HepG2 (cell line): ENCODE data around the gene PRRT1. TPM values are rescaled to one million over a fixed set of nuclear protein-coding genes. Genes with fewer than 3 reads are reported as not detected.
A peak's percentile ranks its signal among the peaks of the same experiment; 100 is the strongest.

ENCODE experiments used
- ATAC-seq: fragments of 200-7000 bp; cut with Tn5 transposase; 3 replicates; pipeline ENCODE4 v1.9.1; 2020; ENCODE audit warnings: mild to moderate bottlenecking, moderate library complexity
- BruUV-seq: library from RNA; stranded (reverse); fragments of 400-500 nt; replicated peaks from 2 replicates; lab custom pipeline; 2021; lab: Mats Ljungman, UMichigan
- CTCF ChIA-PET: fragments of 300-600 bp; formaldehyde crosslinking; extraction: SDS; loops from one replicate; lab custom pipeline; 2021; ENCODE audit warnings: low total read pairs, inconsistent platforms, low intra/inter-chr PET ratio; lab: Yijun Ruan, JAX
- POLR2A ChIA-PET: fragments of 350-600 bp; sonication (Branson Sonifier 250); formaldehyde crosslinking; loops from one replicate; lab custom pipeline; 2020; ENCODE audit warnings: antibody characterized with exemption, inconsistent platforms; lab: Yijun Ruan, JAX
- DNase-seq: peaks from one replicate; pipeline ENCODE4 v3.0.0-alpha.2; 2015; ENCODE audit warnings: low spot score
- FAIRE-seq: peaks from 3 replicates; lab custom pipeline; 2011; peaks lifted over from hg19 to GRCh38; lab: Jason Lieb, UNC
- H2AFZ ChIP-seq: one replicate; pipeline ENCODE4 v1.6.1; 2011; ENCODE audit warnings: low read length, inconsistent platforms
- H3K27ac ChIP-seq: fragments of 300-600 bp; 3 replicates; pipeline ENCODE4 v1.8.0; 2011; ENCODE audit warnings: mixed run types, mild to moderate bottlenecking, mixed read lengths, low read length, inconsistent platforms; ENCODE audit not compliant: insufficient read depth; ENCODE audit errors: extremely low read length
- H3K27me3 ChIP-seq, 2 experiments: fragments of 200-600 bp in 1 of 2; 2 replicates in 1 of 2; 3 replicates in 1 of 2; pipeline versions ENCODE4 v1.6.0 to v1.8.0; 2011; ENCODE audit warnings: low read length in 2 of 2, mild to moderate bottlenecking in 2 of 2, moderate library complexity in 2 of 2, inconsistent platforms in 1 of 2; ENCODE audit not compliant: insufficient read depth in 2 of 2, control insufficient read depth in 1 of 2
- H3K36me3 ChIP-seq, 2 experiments: fragments of 200-600 bp in 1 of 2; replicated peaks in 1 of 2; 2 replicates in 1 of 2; 3 replicates in 1 of 2; pipeline versions ENCODE4 v1.5.1 to v1.8.0; 2011; ENCODE audit warnings: low read length in 2 of 2, inconsistent platforms in 1 of 2; ENCODE audit not compliant: insufficient read depth in 2 of 2, control insufficient read depth in 1 of 2
- H3K4me1 ChIP-seq: 2 replicates; pipeline ENCODE4 v1.5.1; 2012; ENCODE audit warnings: low read length, inconsistent platforms; ENCODE audit not compliant: insufficient read depth
- H3K4me2 ChIP-seq: 2 replicates; pipeline ENCODE4 v1.6.0; 2011; ENCODE audit warnings: low read depth, low read length, inconsistent platforms
- H3K4me3 ChIP-seq, 3 experiments: fragments of 200-600 bp in 1 of 3; sonication (generic), shearing (Covaris generic) in 1 of 3; replicated peaks in 1 of 3; 2 replicates each; pipeline ENCODE4 v1.5.1; 2011 to 2016; ENCODE audit warnings: low read length in 3 of 3, inconsistent platforms in 2 of 3, low read depth in 2 of 3, mild to moderate bottlenecking in 2 of 3, control low read depth in 1 of 3, mixed read lengths in 1 of 3; ENCODE audit not compliant: insufficient read depth in 1 of 3
- H3K79me2 ChIP-seq: one replicate; pipeline ENCODE4 v1.6.1; 2011; ENCODE audit warnings: low read length, inconsistent platforms; ENCODE audit not compliant: insufficient read depth
- H3K9ac ChIP-seq: 2 replicates; pipeline ENCODE4 v1.6.0; 2011; ENCODE audit warnings: mild to moderate bottlenecking, low read depth, low read length, inconsistent platforms; ENCODE audit not compliant: insufficient read depth
- H3K9me3 ChIP-seq: 2 replicates; pipeline ENCODE4 v1.5.1; 2012; ENCODE audit warnings: mild to moderate bottlenecking, low read length
- H4K20me1 ChIP-seq: 2 replicates; pipeline ENCODE4 v1.6.0; 2011; ENCODE audit warnings: inconsistent platforms, mild to moderate bottlenecking, low read length, moderate library complexity; ENCODE audit not compliant: insufficient read depth
- CTCF ChIP-seq: sonication (generic); formaldehyde crosslinking; IDR thresholded peaks from 2 replicates; pipeline ENCODE4 v1.5.0; 2020; ENCODE audit warnings: mild to moderate bottlenecking, missing genetic modification reagents, moderate library complexity
- GZF1 ChIP-seq: sonication (generic); formaldehyde crosslinking; IDR thresholded peaks from 2 replicates; pipeline ENCODE4 v1.5.1; 2020; ENCODE audit warnings: mild to moderate bottlenecking, missing genetic modification reagents
- SRY ChIP-seq: sonication (generic); formaldehyde crosslinking; IDR thresholded peaks from 2 replicates; pipeline ENCODE4 v1.8.0; 2022; ENCODE audit warnings: mild to moderate bottlenecking, missing genetic modification reagents
- STAG1 ChIP-seq: sonication (generic); formaldehyde crosslinking; IDR thresholded peaks from 2 replicates; pipeline ENCODE4 v1.4.0; 2020; ENCODE audit warnings: missing genetic modification reagents
- ZFP37 ChIP-seq: sonication (generic); formaldehyde crosslinking; IDR thresholded peaks from 2 replicates; pipeline ENCODE4 v1.4.0; 2020; ENCODE audit warnings: missing genetic modification reagents, borderline replicate concordance
- ZNF775 ChIP-seq: sonication (generic); formaldehyde crosslinking; IDR thresholded peaks from 2 replicates; pipeline ENCODE4 v1.4.0; 2020; ENCODE audit warnings: missing genetic modification reagents, mild to moderate bottlenecking, moderate library complexity, borderline replicate concordance
- ZNF839 ChIP-seq: sonication (generic); formaldehyde crosslinking; IDR thresholded peaks from 2 replicates; pipeline ENCODE4 v1.4.0; 2020; ENCODE audit warnings: missing genetic modification reagents, mild to moderate bottlenecking, borderline replicate concordance
- WGBS: methylation state at CpG from one replicate; pipeline ENCODE4 v1.1.6; 2017; ENCODE audit warnings: low lambda C conversion rate; 5-methylcytosine and 5-hydroxymethylcytosine counted together
- in situ Hi-C: cut with HindIII; loops from 2 replicates; pipeline ENCODE4 v1.10.0; 2017; ENCODE audit warnings: low pct_unique_long_range_greater_than_20kb; ENCODE audit not compliant: extremely low pct_ligation_motif_present
- intact Hi-C: fragments of 100-400 bp; cut with micrococcal nuclease; formaldehyde crosslinking; loops from one replicate; pipeline ENCODE4 v1.10.0; 2022; ENCODE audit not compliant: unreplicated experiment
- polyA plus RNA-seq, 8 experiments: library from polyadenylated mRNA; depleted of rRNA in 3 of 8; stranded (reverse) in 7 of 8; unstranded in 1 of 8; fragments of >200 nt; fragmentation: Illumina TruSeq in 4 of 8; extraction: Trizol in 4 of 8; gene quantifications; 2 replicates each; pipeline versions ENCODE4 v1.2.1 to v1.2.3, GENCODE V29; 2011 to 2016; ENCODE audit warnings: low read depth in 4 of 8, missing spikeins in 1 of 8, mixed read lengths in 1 of 8; ENCODE audit not compliant: insufficient read depth in 1 of 8
- total RNA-seq, 5 experiments: library from RNA; depleted of rRNA; stranded (reverse); fragments of >200 nt; fragmentation: Illumina TruSeq; extraction: Trizol; gene quantifications; 2 replicates each; pipeline ENCODE4 v1.2.3, GENCODE V29; 2016; ENCODE audit warnings: low read depth in 1 of 5

PRRT1 gene
- total and polyA plus RNA-seq, 2 of the 13 experiments (the other 11 are each of a cell fraction or from before 2014, with no cell fraction given) = 0.64 to 1.4 TPM

GRCh38 chr6:32148289-32149091 lies 3.2 kb downstream of the PRRT1 start:
- in situ Hi-C loops (no loop called here), intact Hi-C loops (no loop called here)
- H3K4me1 ChIP-seq = peaks cover 20% of the 10 kb centered on the region
- POLR2A ChIA-PET = no interaction called here
- no peaks in the 10 kb centered on the region for H3K79me2 ChIP-seq
- no peak for ATAC-seq
- H3K9me3 ChIP-seq = no peaks in the 10 kb centered on the region
- 87% methylated on average over 39 of the region's 39 CpGs for WGBS
- BruUV-seq = no TSS peak
- no peaks in the 10 kb centered on the region for H4K20me1 ChIP-seq
- H3K4me3 ChIP-seq = no peak overlapping the region
- no peak for DNase-seq
- no peak overlapping the region for H3K27ac ChIP-seq
- H3K27me3 ChIP-seq = peaks cover 0 to 5% of the 10 kb centered on the region in 2 experiments; a peak in 2 of 5 replicates
- no peak for FAIRE-seq
- TF ChIP-seq ZNF839 (CRISPR knock-in tag) = no peak
- TF ChIP-seq ZFP37 = no peak
- TF ChIP-seq, all 625 proteins: peak for 0
- Histone ChIP-seq H2AFZ (no peak overlapping the region), H3K4me2 (no peak overlapping the region), H3K36me3 (no peaks in the 10 kb centered on the region), H3K9ac (no peak overlapping the region)
- CTCF ChIA-PET = no interaction called here

- peak; percentile 15; the same call in 2 of the 3 replicates for ATAC-seq
- no peak for DNase-seq
- Histone ChIP-seq H3K9ac (no peak overlapping the region), H3K9me3 (no peaks in the 10 kb centered on the region), H3K4me1 (peaks cover 13% of the 10 kb centered on the region), H3K4me2 (no peak overlapping the region), H2AFZ (no peak overlapping the region), H3K27ac (no peak overlapping the region), H3K79me2 (no peaks in the 10 kb centered on the region), H4K20me1 (no peaks in the 10 kb centered on the region), H3K27me3 (peaks cover 0 to 5% of the 10 kb centered on the region in 2 experiments; a peak in 1 of 5 replicates), H3K36me3 (no peaks in the 10 kb centered on the region), H3K4me3 (no peak overlapping the region)
- FAIRE-seq = no peak
- POLR2A ChIA-PET = no interaction called here
- BruUV-seq = no TSS peak
- CTCF ChIA-PET = no interaction called here
- TF ChIP-seq ZNF775 (CRISPR knock-in tag) (no peak), GZF1 (CRISPR knock-in tag) (no peak), STAG1 (CRISPR knock-in tag) (peak; percentile 16; the same call in 1 of the 2 replicates), SRY (CRISPR knock-in tag) (no peak), CTCF (peak; percentile 35; the same call in 1 of the 2 replicates), ZFP37 (no peak)
- in situ Hi-C loops = no loop called here
- intact Hi-C loops = no loop called here
- WGBS = 80% methylated on average over 4 of the region's 4 CpGs
Observed at GRCh38 chr6:32147401-32148132, 4.2 kb downstream of the PRRT1 start.
